Measurements from ENCODE around the gene TTYH1.

DNA sequence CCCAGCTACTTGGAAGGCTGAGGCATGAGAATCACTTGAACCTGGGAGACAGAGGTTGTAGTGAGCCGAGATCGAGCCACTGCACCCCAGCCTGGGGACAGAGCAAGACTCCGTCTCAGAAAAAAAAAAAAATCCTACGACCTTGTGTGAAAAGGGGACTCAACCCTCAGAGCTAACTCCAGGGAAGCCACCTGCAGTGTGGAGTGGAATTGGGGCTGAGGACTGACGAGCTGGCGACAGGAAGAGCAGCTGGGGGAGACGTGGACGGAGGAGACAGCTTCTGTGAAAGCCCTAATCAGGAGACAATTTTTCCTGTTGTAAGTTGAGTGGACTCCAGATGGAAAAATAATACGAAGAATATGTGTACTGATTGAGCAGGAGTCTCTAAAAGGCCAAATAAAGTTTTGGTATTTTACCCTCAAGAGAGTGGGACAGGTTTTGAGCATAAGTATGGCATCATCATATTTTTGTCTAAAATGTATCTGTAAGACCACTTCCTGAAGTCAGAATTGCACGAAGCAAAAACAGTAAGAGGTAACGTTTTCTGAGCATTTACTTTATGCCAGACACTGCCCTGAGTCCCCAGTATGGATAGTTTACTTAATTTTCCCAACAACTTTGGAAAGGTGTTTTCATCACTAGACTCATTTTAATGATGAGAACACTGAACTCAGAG lies 38.5 kb upstream of the TTYH1 start:
- TF ChIP-seq, protein P1, sequence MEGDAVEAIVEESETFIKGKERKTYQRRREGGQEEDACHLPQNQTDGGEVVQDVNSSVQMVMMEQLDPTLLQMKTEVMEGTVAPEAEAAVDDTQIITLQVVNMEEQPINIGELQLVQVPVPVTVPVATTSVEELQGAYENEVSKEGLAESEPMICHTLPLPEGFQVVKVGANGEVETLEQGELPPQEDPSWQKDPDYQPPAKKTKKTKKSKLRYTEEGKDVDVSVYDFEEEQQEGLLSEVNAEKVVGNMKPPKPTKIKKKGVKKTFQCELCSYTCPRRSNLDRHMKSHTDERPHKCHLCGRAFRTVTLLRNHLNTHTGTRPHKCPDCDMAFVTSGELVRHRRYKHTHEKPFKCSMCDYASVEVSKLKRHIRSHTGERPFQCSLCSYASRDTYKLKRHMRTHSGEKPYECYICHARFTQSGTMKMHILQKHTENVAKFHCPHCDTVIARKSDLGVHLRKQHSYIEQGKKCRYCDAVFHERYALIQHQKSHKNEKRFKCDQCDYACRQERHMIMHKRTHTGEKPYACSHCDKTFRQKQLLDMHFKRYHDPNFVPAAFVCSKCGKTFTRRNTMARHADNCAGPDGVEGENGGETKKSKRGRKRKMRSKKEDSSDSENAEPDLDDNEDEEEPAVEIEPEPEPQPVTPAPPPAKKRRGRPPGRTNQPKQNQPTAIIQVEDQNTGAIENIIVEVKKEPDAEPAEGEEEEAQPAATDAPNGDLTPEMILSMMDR (IDR thresholded peaks at IDR 0.05): no peak
- TF ChIP-seq EZH2phosphoT487 (IDR thresholded peaks at IDR 0.05; ENCODE audit: borderline replicate concordance, low read depth): no peak
- no peak for TF ChIP-seq YY1 (IDR thresholded peaks at IDR 0.05; ENCODE audit: low read depth)

All from SK-N-SH (cell line).